Measurements from ENCODE around the gene FAM107A. TPM values are rescaled to one million over a fixed set of nuclear protein-coding genes. Genes with fewer than 3 reads are reported as not detected.

The FAM107A gene
- total and polyA plus RNA-seq, 2 experiments from 2014 or later: 1.0 to 1.1 TPM

- TF ChIP-seq EZH2 (IDR thresholded peaks at IDR 0.05; ENCODE audit: low read depth, unreplicated experiment) (no peak), ZNF331 (CRISPR knock-in tag; IDR thresholded peaks at IDR 0.05; ENCODE audit: low read depth) (no peak), ZNF114 (CRISPR knock-in tag; IDR thresholded peaks at IDR 0.05) (no peak), POLR2AphosphoS5 (IDR thresholded peaks at IDR 0.05; ENCODE audit: low read depth) (no peak), STAT1 (IDR thresholded peaks at IDR 0.05; ENCODE audit: unreplicated experiment) (no peak), ETS1 (IDR thresholded peaks at IDR 0.05) (no peak), REST (IDR thresholded peaks at IDR 0.05; ENCODE audit: unreplicated experiment) (no peak), EZH2phosphoT487 (IDR thresholded peaks at IDR 0.05; ENCODE audit: unreplicated experiment) (no peak), JUNB (IDR thresholded peaks at IDR 0.05; ENCODE audit: unreplicated experiment) (no peak), CTCF (conservative IDR thresholded peaks at IDR 0.05; ENCODE audit: low read depth in 2 of 2) (no peak), CREB1 (CRISPR knock-in tag; IDR thresholded peaks at IDR 0.05; ENCODE audit: low read depth) (no peak)
- TF ChIP-seq, protein P1, sequence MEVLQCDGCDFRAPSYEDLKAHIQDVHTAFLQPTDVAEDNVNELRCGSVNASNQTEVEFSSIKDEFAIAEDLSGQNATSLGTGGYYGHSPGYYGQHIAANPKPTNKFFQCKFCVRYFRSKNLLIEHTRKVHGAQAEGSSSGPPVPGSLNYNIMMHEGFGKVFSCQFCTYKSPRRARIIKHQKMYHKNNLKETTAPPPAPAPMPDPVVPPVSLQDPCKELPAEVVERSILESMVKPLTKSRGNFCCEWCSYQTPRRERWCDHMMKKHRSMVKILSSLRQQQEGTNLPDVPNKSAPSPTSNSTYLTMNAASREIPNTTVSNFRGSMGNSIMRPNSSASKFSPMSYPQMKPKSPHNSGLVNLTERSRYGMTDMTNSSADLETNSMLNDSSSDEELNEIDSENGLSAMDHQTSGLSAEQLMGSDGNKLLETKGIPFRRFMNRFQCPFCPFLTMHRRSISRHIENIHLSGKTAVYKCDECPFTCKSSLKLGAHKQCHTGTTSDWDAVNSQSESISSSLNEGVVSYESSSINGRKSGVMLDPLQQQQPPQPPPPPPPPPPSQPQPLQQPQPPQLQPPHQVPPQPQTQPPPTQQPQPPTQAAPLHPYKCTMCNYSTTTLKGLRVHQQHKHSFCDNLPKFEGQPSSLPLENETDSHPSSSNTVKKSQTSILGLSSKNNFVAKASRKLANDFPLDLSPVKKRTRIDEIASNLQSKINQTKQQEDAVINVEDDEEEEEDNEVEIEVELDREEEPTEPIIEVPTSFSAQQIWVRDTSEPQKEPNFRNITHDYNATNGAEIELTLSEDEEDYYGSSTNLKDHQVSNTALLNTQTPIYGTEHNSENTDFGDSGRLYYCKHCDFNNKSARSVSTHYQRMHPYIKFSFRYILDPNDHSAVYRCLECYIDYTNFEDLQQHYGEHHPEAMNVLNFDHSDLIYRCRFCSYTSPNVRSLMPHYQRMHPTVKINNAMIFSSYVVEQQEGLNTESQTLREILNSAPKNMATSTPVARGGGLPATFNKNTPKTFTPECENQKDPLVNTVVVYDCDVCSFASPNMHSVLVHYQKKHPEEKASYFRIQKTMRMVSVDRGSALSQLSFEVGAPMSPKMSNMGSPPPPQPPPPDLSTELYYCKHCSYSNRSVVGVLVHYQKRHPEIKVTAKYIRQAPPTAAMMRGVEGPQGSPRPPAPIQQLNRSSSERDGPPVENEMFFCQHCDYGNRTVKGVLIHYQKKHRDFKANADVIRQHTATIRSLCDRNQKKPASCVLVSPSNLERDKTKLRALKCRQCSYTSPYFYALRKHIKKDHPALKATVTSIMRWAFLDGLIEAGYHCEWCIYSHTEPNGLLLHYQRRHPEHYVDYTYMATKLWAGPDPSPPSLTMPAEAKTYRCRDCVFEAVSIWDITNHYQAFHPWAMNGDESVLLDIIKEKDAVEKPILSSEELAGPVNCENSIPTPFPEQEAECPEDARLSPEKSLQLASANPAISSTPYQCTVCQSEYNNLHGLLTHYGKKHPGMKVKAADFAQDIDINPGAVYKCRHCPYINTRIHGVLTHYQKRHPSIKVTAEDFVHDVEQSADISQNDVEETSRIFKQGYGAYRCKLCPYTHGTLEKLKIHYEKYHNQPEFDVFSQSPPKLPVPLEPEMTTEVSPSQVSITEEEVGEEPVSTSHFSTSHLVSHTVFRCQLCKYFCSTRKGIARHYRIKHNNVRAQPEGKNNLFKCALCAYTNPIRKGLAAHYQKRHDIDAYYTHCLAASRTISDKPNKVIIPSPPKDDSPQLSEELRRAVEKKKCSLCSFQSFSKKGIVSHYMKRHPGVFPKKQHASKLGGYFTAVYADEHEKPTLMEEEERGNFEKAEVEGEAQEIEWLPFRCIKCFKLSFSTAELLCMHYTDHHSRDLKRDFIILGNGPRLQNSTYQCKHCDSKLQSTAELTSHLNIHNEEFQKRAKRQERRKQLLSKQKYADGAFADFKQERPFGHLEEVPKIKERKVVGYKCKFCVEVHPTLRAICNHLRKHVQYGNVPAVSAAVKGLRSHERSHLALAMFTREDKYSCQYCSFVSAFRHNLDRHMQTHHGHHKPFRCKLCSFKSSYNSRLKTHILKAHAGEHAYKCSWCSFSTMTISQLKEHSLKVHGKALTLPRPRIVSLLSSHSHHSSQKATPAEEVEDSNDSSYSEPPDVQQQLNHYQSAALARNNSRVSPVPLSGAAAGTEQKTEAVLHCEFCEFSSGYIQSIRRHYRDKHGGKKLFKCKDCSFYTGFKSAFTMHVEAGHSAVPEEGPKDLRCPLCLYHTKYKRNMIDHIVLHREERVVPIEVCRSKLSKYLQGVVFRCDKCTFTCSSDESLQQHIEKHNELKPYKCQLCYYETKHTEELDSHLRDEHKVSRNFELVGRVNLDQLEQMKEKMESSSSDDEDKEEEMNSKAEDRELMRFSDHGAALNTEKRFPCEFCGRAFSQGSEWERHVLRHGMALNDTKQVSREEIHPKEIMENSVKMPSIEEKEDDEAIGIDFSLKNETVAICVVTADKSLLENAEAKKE (CRISPR knock-in tag; IDR thresholded peaks at IDR 0.05): no peak
- Mint-ChIP-seq H3K36me3 (ENCODE audit: low read depth) (no peaks in the 10 kb centered on the region), H3K27me3 (ENCODE audit: insufficient read depth, low read depth, poor library complexity) (peaks cover 9% of the 10 kb centered on the region), H3K27ac (no peak overlapping the region), H3K9me3 (peaks cover 2% of the 10 kb centered on the region; the same call in 1 of the 3 replicates), H3K4me3 (no peak overlapping the region), H3K4me1 (peaks cover 20% of the 10 kb centered on the region)
- Histone ChIP-seq H3K79me2 (replicated peaks; ENCODE audit: insufficient read depth) (no peaks in the 10 kb centered on the region), H2AFZ (peak overlapping the region; percentile 32; the same call in 1 of the 2 replicates), H3K4me1 (ENCODE audit: insufficient read depth) (peaks cover 21% of the 10 kb centered on the region), H4K20me1 (replicated peaks; ENCODE audit: insufficient read depth) (no peaks in the 10 kb centered on the region), H3K36me3 (ENCODE audit: insufficient read depth) (no peaks in the 10 kb centered on the region), H3K4me2 (no peak overlapping the region), H3K27ac (ENCODE audit: low read depth) (no peak overlapping the region), H3F3A (replicated peaks; ENCODE audit: low read depth) (no peaks in the 10 kb centered on the region), H3K9me2 (ENCODE audit: insufficient read depth) (no peaks in the 10 kb centered on the region), H3K4me3 (no peak overlapping the region), H3K27me3 (ENCODE audit: insufficient read depth) (no peaks in the 10 kb centered on the region)
- ATAC-seq (no peak), DNase-seq (ENCODE audit: low spot score) (peak; percentile 34)
These were observed 50.7 kb downstream of the FAM107A start for GRCh38 chr3:58526515-58526957.
